IPS-18c (cell line): Measurements from ENCODE around the gene COX8A.

Experiments used
- H3K4me3 ChIP-seq: 2 replicates; pipeline ENCODE4 v1.7.0; 2013; ENCODE audit warnings: low read depth, mild to moderate bottlenecking, low read length, moderate library complexity; ENCODE audit not compliant: insufficient read depth
- H3K9me3 ChIP-seq: one replicate; pipeline ENCODE4 v1.6.1; 2013; ENCODE audit warnings: mild to moderate bottlenecking, low read length, moderate library complexity; ENCODE audit not compliant: control insufficient read depth, insufficient read depth

Gene COX8A

DNA sequence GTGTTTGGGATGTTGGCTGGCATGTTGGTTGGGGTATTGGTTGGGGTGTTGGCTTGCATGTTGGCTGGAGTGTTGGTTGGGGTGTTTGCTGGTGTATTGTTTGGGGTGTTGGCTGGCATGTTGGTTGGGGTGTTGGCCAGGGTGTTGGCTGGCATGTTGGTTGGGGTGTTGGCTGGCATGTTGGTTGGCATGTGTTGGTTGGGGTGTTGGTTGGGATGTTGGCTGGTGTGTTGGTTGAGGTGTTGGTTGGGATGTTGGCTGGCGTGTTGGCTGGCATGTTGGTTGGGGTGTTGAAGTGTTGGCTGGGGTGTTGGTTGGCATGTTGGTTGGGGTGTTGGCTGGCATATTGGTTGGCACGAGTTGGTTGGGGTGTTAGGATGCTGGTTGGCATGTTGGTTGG, 36.4 kb downstream of the COX8A start:
- Histone ChIP-seq H3K9me3 (peaks cover 2% of the 10 kb centered on the region), H3K4me3 (no peak overlapping the region)

DNA sequence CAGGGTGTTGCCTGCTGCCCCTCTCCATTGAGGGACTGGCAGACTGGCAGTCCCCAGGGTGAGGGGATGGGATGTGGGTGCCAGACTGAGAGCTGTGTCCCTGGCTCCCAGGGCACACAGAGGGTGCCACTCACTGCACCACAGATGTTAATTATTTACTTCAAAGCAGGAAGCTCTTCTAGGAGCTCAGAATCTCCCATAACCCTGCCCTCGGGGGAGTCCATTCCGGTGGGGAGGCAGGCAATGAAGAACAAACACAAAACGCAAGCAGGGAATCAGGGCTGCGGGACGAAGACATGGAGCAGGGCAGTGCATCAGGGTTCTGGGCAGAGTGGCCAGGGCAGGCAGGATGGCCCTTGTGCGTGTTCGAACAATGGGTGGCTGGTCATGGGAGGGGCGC, 37.0 kb downstream of the COX8A start:
- Histone ChIP-seq H3K9me3 (peaks cover 2% of the 10 kb centered on the region), H3K4me3 (no peak overlapping the region)

- Histone ChIP-seq H3K9me3 (peaks cover 2% of the 10 kb centered on the region), H3K4me3 (no peak overlapping the region)
These were observed 38.9 kb downstream of the COX8A start for GRCh38 chr11:64013141-64013896.

DNA sequence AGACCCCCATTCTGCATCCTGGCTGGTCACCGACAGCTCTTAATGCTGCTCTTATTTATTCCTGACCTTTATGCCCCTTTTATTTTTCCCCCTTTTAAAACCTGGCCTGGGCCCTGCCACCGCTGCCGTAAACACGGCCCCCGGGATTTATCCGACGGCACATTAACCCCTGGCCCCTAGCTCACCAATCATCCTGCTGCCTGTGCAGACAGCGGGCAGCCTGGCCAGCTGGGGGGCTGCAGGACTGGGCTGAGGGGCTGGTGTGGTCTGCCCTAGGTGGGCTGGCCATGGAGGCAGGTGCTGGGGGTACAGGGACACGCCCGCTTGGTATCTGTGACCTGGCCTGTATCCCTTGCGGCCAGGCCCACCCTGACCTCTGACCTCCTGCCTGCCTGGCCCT, 39.9 kb downstream of the COX8A start:
- Histone ChIP-seq H3K4me3 (no peak overlapping the region), H3K9me3 (peaks cover 2% of the 10 kb centered on the region)

DNA sequence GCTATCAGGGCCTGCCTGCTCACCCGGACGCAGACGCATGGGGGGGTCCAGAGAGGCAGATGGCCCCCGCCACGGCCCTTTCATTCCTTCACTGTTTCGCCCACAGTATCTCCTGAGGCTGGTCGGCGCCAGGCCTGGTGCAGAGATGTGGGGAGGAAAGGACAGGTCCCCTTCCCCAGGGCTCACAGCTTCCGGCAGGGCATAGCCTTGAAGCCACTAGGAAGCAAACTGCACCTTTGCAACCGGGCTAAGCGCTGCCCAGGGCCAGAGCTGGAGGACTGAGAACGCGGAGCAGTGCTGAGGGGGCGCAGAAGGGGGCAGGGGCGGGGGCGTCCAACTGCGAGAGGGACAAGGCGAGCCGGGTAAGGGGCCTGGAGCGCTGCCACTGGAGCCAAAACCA, 41.1 kb downstream of the COX8A start:
- Histone ChIP-seq H3K9me3 (peaks cover 2% of the 10 kb centered on the region), H3K4me3 (no peak overlapping the region)

DNA sequence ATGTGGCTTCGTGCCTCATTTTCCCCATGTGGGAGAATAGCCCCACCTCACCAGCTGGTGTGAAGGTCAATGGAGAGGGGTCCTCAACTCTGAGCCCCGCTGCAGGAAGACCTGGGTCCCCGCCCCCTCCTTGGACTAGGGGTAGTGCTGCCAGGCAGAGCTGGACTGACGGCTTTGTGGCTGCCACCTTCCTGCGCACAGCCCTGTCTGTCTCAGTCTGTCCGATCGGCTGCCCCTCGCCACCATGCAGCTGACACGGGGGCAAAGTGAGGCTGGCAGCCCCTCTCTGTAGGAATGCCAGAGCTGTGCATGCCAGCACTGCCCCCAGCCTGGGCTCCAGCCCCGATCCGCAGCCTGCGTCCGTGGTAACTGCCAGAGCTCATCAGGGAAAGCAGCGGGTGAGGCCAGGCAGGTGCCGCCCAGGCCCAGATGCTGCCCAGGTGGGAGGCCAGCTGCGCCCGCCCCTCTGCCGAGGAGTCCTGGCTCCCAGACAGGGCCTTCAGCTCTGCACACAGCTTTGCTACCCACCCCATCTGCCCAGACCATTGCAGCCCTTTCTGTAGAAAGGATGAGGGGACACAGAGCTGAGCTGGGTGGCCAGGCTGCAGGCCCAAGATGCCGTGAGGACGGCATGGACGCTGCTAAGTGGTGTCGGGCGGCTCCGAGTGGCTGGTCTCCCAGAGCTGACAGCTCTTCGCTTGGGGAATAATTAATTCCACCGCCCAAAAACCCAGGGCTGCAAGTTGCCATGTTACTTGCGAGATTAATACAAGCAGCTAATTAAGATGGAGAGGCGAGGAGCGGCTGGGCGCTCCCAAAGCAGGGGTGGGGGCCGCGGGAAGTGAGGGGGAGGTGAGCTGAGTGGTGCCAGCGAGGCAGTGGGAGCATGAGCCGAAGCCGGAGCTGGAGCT, 41.8 kb downstream of the COX8A start:
- H3K4me3 ChIP-seq = no peak overlapping the region
- H3K9me3 ChIP-seq = peaks cover 2% of the 10 kb centered on the region

DNA sequence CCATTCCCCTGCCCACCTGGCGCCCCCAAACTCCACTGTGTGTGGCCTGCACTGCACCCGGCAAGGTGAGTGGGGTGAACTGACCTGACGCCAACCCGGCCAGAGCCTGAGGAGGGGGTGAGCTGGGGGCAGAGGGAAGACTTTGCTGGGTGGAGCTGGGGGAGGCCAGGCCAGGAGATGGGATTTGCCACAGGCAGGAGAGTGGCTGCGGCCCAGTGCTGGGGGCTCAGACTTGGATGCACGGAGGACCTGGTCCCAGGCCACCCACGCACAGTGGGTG, 43.5 kb downstream of the COX8A start:
- Histone ChIP-seq H3K9me3 (no peaks in the 10 kb centered on the region), H3K4me3 (no peak overlapping the region)

- Histone ChIP-seq H3K4me3 (no peak overlapping the region), H3K9me3 (no peaks in the 10 kb centered on the region)
These were observed 43.9 kb downstream of the COX8A start for GRCh38 chr11:64018310-64018709.

- Histone ChIP-seq H3K9me3 (no peaks in the 10 kb centered on the region), H3K4me3 (no peak overlapping the region)
These were observed 45.0 kb downstream of the COX8A start for GRCh38 chr11:64019106-64020037.

DNA sequence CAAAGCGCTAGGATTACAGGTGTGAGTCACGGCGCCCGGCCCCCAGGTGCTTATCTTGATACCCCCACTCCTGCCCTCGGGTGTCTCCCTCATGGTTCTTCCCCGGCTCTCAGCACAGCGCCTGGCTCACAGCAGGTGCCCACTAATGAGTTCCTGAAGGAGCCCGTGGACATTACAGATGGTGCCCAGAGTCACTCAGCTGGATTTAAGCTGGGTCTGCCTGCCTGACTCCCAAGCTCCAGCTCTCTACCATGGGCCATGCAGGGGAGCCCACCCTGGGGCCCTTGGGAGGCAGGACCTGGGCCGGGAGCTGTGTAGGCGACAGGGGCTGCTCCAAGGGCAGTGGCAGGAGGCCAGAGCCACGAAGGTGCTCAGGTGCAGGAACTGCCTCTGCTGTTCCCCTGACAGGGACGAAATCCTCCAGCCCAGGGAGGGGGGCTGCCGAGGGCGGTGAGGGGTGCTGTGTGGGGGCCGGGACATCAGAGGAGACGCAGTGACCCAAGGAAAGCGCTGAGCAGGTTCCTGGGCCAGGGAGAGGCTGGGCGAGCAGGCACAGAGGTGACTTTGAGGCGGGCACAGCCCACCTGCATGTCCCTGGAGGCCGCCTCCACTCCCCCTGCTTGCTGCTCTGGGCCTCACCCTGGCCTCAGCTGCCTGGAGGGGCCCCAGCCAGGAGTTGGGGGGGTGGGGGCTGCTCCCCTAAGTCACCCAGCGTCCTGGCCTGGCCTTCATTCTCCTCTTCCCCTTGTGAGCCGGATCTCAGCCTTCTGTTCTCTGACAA, 46.7 kb downstream of the COX8A start:
- Histone ChIP-seq H3K9me3 (no peaks in the 10 kb centered on the region), H3K4me3 (no peak overlapping the region; the same call in 1 of the 2 replicates)

DNA sequence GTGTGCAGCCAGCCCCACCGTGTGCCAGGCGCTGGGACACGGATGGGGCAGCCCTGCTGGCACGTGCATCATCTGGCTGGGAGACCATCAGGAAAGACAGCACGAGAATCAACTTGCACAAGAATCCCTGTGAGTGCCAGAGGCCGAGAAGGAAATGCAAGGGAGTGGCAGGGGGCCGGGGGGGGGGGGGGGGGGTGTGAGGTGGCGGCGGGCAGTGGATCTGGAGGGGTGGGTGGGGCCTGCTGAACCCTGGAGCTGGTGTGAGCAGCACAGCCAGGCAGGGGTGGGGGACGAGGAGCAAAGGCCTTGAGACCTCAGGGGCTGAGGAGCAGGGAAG, 47.3 kb downstream of the COX8A start:
- H3K9me3 ChIP-seq = no peaks in the 10 kb centered on the region
- no peak overlapping the region; the same call in 1 of the 2 replicates for H3K4me3 ChIP-seq

GRCh38 chr11:64022125-64022784, 47.8 kb downstream of the COX8A start:
- Histone ChIP-seq H3K4me3 (no peak overlapping the region; the same call in 1 of the 2 replicates), H3K9me3 (no peaks in the 10 kb centered on the region)

- Histone ChIP-seq H3K9me3 (no peaks in the 10 kb centered on the region), H3K4me3 (no peak overlapping the region; the same call in 1 of the 2 replicates)
These were observed 49.6 kb downstream of the COX8A start for GRCh38 chr11:64023712-64024710.

GRCh38 chr11:64025205-64025604, 50.8 kb downstream of the COX8A start:
- H3K9me3 ChIP-seq = no peaks in the 10 kb centered on the region
- H3K4me3 ChIP-seq = no peak overlapping the region
